Activated CD8-positive, alpha-beta T cell treated with anti-CD3 and anti-CD28 coated beads for 36 hours (primary cell): Measurements from ENCODE around the gene SERP2. TPM values are rescaled to one million over a fixed set of nuclear protein-coding genes. Genes with fewer than 3 reads are reported as not detected.

Experiments
- ATAC-seq: fragments of 200-7000 bp; cut with Tn5 transposase; one replicate; pipeline ENCODE4 v1.10.0; 2021; ENCODE audit warnings: mild to moderate bottlenecking, moderate library complexity
- CTCF ChIA-PET: fragments of 350-600 bp; sonication (Branson Sonifier 250); formaldehyde crosslinking; loops from one replicate; lab custom pipeline; 2021; ENCODE audit warnings: antibody characterized with exemption; lab: Charles Lee
- POLR2A ChIA-PET: fragments of 350-600 bp; sonication (Branson Sonifier 250); formaldehyde crosslinking; loops from one replicate; lab custom pipeline; 2021; ENCODE audit warnings: antibody characterized with exemption; lab: Charles Lee
- DNase-seq: peaks from one replicate; pipeline ENCODE4 v3.0.0-alpha.2; 2020
- H3K27ac Mint-ChIP-seq: one replicate; pipeline ENCODE4 v1.8.0; 2021; ENCODE audit warnings: mild to moderate bottlenecking, mixed read lengths
- H3K27me3 Mint-ChIP-seq: one replicate; pipeline ENCODE4 v1.8.0; 2021; ENCODE audit warnings: mixed read lengths
- H3K36me3 Mint-ChIP-seq: one replicate; pipeline ENCODE4 v1.8.0; 2021; ENCODE audit warnings: low read depth, mixed read lengths
- H3K4me1 Mint-ChIP-seq: one replicate; pipeline ENCODE4 v1.8.0; 2021; ENCODE audit warnings: low read depth, mixed read lengths
- H3K4me3 Mint-ChIP-seq: one replicate; pipeline ENCODE4 v1.8.0; 2021; ENCODE audit warnings: mild to moderate bottlenecking, moderate library complexity, mixed read lengths
- H3K9me3 Mint-ChIP-seq: one replicate; pipeline ENCODE4 v1.8.0; 2021; ENCODE audit warnings: mixed read lengths
- CTCF ChIP-seq: fragments of 200-600 bp; IDR thresholded peaks from one replicate; pipeline ENCODE4 v1.8.0; 2022; ENCODE audit warnings: antibody characterized with exemption, mild to moderate bottlenecking
- intact Hi-C: fragments of 100-400 bp; cut with micrococcal nuclease; formaldehyde crosslinking; loops from one replicate; pipeline ENCODE4 v1.10.0; 2022
- total RNA-seq, 2 experiments: library from RNA; stranded (reverse); gene quantifications; one replicate each; pipeline ENCODE4 v1.2.3, GENCODE V29; 2021

SERP2 gene
- total RNA-seq, 2 experiments from 2014 or later = 0.63 to 1.1 TPM

GRCh38 chr13:44395976-44396694 lies 22.5 kb downstream of the SERP2 start:
- ATAC-seq (no peak), DNase-seq (no peak)
- Mint-ChIP-seq H3K9me3 (no peaks in the 10 kb centered on the region), H3K27me3 (peaks cover 2% of the 10 kb centered on the region), H3K4me1 (peaks cover 2% of the 10 kb centered on the region), H3K27ac (no peak overlapping the region), H3K4me3 (no peak overlapping the region), H3K36me3 (no peaks in the 10 kb centered on the region)
- POLR2A ChIA-PET = interaction anchor here (0.5 kb wide), 1 partner anchor 326 kb away, joined by 3 read pairs; no protein-coding TSS in a partner anchor
- CTCF ChIA-PET = interaction anchor here (1.1 kb wide), 1 partner anchor 488 kb away, joined by 3 read pairs; no protein-coding TSS in a partner anchor
- TF ChIP-seq CTCF = no peak
- intact Hi-C loops = no loop called here

- DNase-seq (no peak), ATAC-seq (no peak)
- ChIA-PET CTCF (no interaction called here), POLR2A (interaction anchor here (0.5 kb wide), 1 partner anchor 327 kb away, joined by 3 read pairs; no protein-coding TSS in a partner anchor)
- Mint-ChIP-seq H3K36me3 (no peaks in the 10 kb centered on the region), H3K4me3 (no peak overlapping the region), H3K4me1 (peaks cover 2% of the 10 kb centered on the region), H3K9me3 (no peaks in the 10 kb centered on the region), H3K27ac (no peak overlapping the region), H3K27me3 (peaks cover 2% of the 10 kb centered on the region)
- TF ChIP-seq CTCF = no peak
- intact Hi-C loops = no loop called here
Observed at GRCh38 chr13:44396701-44397580, 23.3 kb downstream of the SERP2 start.

GRCh38 chr13:44397766-44398223 lies 24.2 kb downstream of the SERP2 start:
- no peak for DNase-seq
- TF ChIP-seq CTCF = no peak
- Mint-ChIP-seq H3K4me3 (no peak overlapping the region), H3K36me3 (no peaks in the 10 kb centered on the region), H3K27ac (no peak overlapping the region), H3K9me3 (no peaks in the 10 kb centered on the region), H3K4me1 (peaks cover 2% of the 10 kb centered on the region), H3K27me3 (peaks cover 2% of the 10 kb centered on the region)
- intact Hi-C loops = no loop called here
- CTCF ChIA-PET = no interaction called here
- no peak for ATAC-seq
- POLR2A ChIA-PET = no interaction called here

GRCh38 chr13:44398606-44399005 lies 25.0 kb downstream of the SERP2 start:
- no peaks in the 10 kb centered on the region for H3K36me3 Mint-ChIP-seq
- TF ChIP-seq CTCF = no peak
- intact Hi-C loops = no loop called here
- CTCF ChIA-PET = no interaction called here
- H3K4me3 Mint-ChIP-seq = no peak overlapping the region
- H3K27me3 Mint-ChIP-seq = no peaks in the 10 kb centered on the region
- POLR2A ChIA-PET = no interaction called here
- no peak overlapping the region for H3K27ac Mint-ChIP-seq
- ATAC-seq (no peak), DNase-seq (no peak)
- no peaks in the 10 kb centered on the region for H3K4me1 Mint-ChIP-seq
- no peaks in the 10 kb centered on the region for H3K9me3 Mint-ChIP-seq
